KBM-7 (cell line): ENCODE measurements around the gene DZIP1L.
A peak's percentile ranks its signal among the peaks of the same experiment; 100 is the strongest.

Source experiments
- DNase-seq: peaks from one replicate; pipeline ENCODE4 v3.0.0-alpha.2; 2015
- in situ Hi-C: fragments of 300-500 bp; cut with MboI; formaldehyde crosslinking; loops from 2 replicates; pipeline ENCODE4 v1.14.3; 2020; ENCODE audit warnings: low sequenced_read_pairs, low pct_unique_long_range_greater_than_20kb, mixed read lengths

DZIP1L gene

DNA sequence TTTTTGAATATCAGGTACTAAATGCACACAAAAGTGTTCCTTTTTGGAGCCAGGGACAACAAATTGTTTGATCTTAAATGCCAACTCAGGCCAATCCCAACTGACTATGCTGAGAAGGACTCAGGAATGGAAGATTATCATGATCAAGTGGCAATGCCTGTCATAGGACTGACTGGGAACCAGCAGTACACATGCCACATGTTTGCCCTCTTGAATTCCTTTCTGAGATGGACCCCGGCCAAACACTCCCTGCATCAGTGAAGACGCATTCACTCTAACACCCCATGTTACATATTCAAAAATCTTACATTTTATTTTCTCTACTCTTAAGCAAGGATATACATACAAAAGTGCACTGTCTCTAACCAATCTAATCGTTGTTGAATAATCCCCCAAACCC is 69.3 kb downstream of the DZIP1L start:
- DNase-seq = no peak
- in situ Hi-C loops = no loop called here

GRCh38 chr3:138043266-138044029 is 72.0 kb downstream of the DZIP1L start:
- in situ Hi-C loops = no loop called here
- DNase-seq = no peak

- in situ Hi-C loops = no loop called here
- DNase-seq = no peak
These were observed 73.4 kb downstream of the DZIP1L start for GRCh38 chr3:138042043-138042442.

- in situ Hi-C loops = no loop called here
- no peak for DNase-seq
These were observed 76.5 kb downstream of the DZIP1L start for GRCh38 chr3:138038725-138039462.

GRCh38 chr3:138036572-138036971 is 78.8 kb downstream of the DZIP1L start:
- peak; percentile 59 for DNase-seq

GRCh38 chr3:138034918-138035317 is 80.5 kb downstream of the DZIP1L start:
- DNase-seq = no peak
- in situ Hi-C loops = no loop called here

More at GRCh38 chr3:138036572-138036971, 78.8 kb downstream of the DZIP1L start:
- in situ Hi-C loops = no loop called here

DNA sequence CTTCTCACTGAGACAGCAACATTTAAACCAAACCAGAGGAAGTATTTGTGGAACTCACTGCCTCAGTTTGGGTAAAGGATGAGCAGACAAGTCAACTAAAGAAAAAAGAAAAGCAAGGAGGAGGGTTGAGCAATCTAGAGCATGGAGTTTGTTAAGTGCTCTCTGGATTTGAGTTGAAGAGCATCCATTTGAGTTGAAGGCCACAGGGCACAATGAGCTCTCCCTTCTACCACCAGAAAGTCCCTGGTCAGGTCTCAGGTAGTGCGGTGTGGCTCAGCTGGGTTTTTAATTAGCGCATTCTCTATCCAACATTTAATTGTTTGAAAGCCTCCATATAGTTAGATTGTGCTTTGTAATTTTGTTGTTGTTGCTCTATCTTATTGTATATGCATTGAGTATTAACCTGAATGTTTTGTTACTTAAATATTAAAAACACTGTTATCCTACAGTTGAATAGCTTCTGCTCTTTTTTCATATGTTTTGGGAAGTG is 82.2 kb downstream of the DZIP1L start:
- in situ Hi-C loops = no loop called here

DNA sequence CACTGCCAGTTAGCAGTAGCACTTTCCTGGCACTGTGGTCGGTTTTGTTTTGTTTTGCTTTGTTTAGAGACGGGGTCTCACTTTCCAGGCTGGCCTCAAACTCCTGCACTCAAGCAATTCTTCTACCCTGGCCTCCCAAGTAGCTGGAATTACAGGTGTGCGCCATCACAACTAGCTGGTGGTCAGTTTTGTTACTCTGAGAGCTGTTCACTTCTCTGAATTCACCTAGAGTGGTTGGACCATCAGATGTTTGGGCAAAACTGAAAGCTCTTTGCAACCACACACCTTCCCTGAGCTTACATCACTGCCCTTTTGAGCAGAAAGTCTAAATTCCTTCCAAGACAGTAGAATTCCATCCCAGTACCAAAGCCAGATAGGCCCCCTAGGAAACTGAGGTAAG is 82.8 kb downstream of the DZIP1L start:
- in situ Hi-C loops = no loop called here
- DNase-seq = no peak

More for the DNA sequence above, 82.2 kb downstream of the DZIP1L start:
- no peak for DNase-seq

DNA sequence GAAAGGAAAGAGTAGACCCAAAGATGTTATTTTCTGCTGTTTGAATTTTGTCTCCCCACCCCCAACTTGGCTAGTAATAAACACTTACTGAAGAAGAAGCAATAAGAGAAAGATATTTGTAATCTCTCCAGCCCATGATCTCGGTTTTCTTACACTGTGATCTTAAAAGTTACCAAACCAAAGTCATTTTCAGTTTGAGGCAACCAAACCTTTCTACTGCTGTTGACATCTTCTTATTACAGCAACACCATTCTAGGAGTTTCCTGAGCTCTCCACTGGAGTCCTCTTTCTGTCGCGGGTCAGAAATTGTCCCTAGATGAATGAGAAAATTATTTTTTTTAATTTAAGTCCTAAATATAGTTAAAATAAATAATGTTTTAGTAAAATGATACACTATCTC is 83.9 kb downstream of the DZIP1L start:
- in situ Hi-C loops = no loop called here
- no peak for DNase-seq

- in situ Hi-C loops = no loop called here
These were observed 84.6 kb downstream of the DZIP1L start for GRCh38 chr3:138030734-138031280.

DNA sequence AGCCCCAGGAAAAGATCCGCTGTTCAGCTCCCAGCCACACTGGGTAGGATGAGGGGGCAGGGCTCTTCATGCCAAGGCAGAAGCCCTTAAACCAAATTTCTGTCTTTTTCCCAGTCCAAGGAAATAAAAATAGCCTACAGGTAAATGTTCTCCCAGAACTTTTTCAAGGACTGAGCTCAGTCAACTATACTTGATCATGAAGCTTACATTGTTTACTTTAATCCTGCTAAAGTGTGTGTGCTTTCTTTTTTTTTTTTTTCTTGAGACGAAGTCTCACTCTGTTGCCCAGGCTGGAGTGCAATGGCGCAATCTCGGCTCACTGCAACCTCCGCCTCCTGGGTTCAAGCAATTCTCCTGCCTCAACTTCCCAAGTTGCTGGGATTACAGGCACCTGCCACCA is 87.6 kb downstream of the DZIP1L start:
- in situ Hi-C loops = no loop called here
- no peak for DNase-seq

More at GRCh38 chr3:138030734-138031280, 84.6 kb downstream of the DZIP1L start:
- DNase-seq = no peak

DNA sequence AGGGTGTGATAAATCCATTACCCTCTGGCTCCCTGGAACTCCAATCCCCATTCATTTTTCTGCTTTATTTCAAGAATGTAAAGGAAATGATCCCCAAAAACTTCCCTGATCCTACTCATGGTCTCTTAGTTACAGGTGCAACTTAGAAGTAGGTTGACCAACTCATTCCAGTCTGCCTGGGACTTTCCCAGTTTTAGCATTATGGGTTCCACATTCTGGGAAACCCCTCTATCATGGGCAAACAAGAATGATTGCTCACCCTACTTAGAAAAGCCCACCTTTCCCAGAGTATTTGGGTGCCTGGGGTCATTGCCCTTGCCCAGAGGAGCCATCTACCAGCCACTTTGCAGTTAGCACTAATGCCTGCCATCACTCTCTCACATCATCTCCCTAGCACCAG is 89.9 kb downstream of the DZIP1L start:
- in situ Hi-C loops = no loop called here
- no peak for DNase-seq

GRCh38 chr3:138023754-138024153 is 91.7 kb downstream of the DZIP1L start:
- in situ Hi-C loops = no loop called here
- DNase-seq = no peak

DNA sequence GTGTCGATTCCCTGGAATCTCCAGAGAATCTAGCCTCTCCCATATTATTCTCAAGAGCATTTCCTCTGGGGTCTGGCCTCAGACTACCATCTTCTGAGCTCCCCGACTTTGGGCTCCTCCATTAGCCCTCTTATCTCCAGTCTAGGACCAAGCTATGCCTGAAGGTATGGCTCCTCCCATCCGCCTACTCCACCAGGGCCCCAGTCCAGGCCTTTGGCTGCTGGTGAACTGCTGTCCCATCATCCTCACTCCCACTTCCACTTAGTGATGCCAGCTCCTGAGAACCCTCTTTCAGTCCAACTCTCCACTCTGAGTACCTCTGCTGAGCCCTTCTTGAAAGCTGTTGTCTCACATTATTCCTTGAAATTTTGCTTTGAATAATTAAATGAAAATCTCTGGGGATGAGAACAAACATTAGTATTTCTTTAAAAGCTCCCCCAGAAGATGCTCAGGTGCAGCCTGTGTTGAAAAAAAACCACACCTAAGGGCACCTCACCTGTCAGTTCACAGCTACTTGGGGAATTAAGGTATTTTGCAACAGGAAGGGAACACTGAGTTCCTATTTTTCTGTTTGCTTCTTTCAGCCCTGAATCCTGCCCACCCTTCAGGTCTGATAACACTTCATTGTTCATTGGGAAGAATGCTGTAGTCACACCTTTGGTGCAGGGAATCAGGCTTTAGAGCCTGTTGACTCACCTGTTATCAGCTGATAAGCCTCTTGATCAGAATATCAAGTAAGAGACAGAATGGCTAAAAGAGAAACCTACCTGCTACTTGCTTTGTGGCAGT is 95.9 kb downstream of the DZIP1L start:
- DNase-seq = no peak
- in situ Hi-C loops = no loop called here

DNA sequence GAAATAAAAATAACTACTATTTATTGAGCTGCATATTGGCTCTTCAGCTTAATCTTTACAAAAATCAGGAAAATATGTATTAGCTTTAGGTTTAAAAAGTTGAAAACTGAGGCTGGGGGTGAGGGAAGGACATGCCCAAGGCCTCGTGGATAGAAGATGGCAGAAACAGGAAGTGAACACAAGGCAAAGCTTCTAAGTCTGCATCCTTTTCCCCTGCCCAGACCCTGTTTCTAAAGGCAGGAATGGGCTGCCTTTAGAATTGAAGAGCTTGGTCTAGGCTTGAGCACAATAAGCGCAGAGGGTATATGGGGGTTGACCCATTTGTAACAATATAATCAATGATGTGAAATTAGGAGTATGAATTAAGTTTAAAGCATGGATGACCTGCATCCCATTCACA is 99.3 kb downstream of the DZIP1L start:
- no peak for DNase-seq
- in situ Hi-C loops = no loop called here

DNA sequence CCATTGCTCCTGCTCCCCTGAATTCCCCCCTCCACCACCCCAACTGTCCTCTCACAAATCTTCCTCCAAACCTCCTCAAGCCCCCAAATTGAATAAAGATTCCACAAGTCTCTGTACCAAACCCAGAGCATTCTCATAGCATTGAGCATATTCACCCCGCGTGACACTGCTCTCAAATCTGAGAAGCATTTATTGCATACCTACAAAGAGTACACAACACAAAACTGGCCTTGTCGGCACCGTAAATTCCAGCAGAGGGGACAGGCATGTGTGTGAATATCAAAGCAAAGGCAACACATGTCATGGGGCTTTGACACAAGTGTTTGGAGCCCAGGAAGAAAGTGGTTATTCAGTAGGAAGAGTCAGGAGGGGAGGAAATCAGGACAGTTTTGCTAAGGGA is 102.9 kb downstream of the DZIP1L start:
- in situ Hi-C loops = no loop called here
- DNase-seq = no peak
